H1 (cell line): ENCODE measurements around the gene OR6F1. TPM values are rescaled to one million over a fixed set of nuclear protein-coding genes. Genes with fewer than 3 reads are reported as not detected.
"Not testable (repeated sequence)": the region's sequence is repeated elsewhere in the genome, so short reads cannot be mapped to it uniquely, and the experiment has no call there.

Experiments
- CTCF ChIA-PET: fragments of 300-600 bp; sonication (Branson Sonifier 250); formaldehyde crosslinking; loops from one replicate; lab custom pipeline; 2021; ENCODE audit not compliant: partially characterized antibody; lab: Charles Lee
- POLR2A ChIA-PET: fragments of 300-600 bp; sonication (Branson Sonifier 250); formaldehyde crosslinking; loops from one replicate; lab custom pipeline; 2021; ENCODE audit warnings: inconsistent platforms; ENCODE audit not compliant: partially characterized antibody; lab: Charles Lee
- DNase-seq, 2 experiments: peaks; one replicate each; pipeline versions ENCODE4 v3.0.0 to v3.0.0-alpha.2; 2010 to 2022; ENCODE audit warnings: low spot score in 2 of 2, low read depth in 1 of 2, mixed read lengths in 1 of 2
- FAIRE-seq: peaks from 2 replicates; lab custom pipeline; 2011; peaks lifted over from hg19 to GRCh38; lab: Jason Lieb, UNC
- H2AFZ ChIP-seq: 2 replicates; pipeline ENCODE4 v1.8.1; 2012; ENCODE audit warnings: low read length, inconsistent platforms
- H2AK5ac ChIP-seq: 2 replicates; pipeline ENCODE4 v1.6.1; 2013; ENCODE audit warnings: low read depth, low read length
- H2BK120ac ChIP-seq: replicated peaks from 2 replicates; pipeline ENCODE3; 2013; ENCODE audit warnings: low read depth, low read length, inconsistent platforms
- H2BK12ac ChIP-seq: 2 replicates; pipeline ENCODE4 v1.6.1; 2013; ENCODE audit warnings: low read depth, low read length
- H2BK15ac ChIP-seq: 2 replicates; pipeline ENCODE4 v1.6.1; 2013; ENCODE audit warnings: low read length
- H2BK20ac ChIP-seq: 2 replicates; pipeline ENCODE4 v1.6.1; 2013; ENCODE audit warnings: low read length
- H2BK5ac ChIP-seq: 2 replicates; pipeline ENCODE4 v1.6.1; 2013; ENCODE audit warnings: low read depth, low read length
- H3K14ac ChIP-seq: 2 replicates; pipeline ENCODE4 v1.6.1; 2013; ENCODE audit warnings: inconsistent platforms; ENCODE audit not compliant: insufficient read length
- H3K18ac ChIP-seq: 2 replicates; pipeline ENCODE4 v1.6.1; 2013; ENCODE audit warnings: low read length; ENCODE audit errors: extremely low read depth
- H3K23ac ChIP-seq: 2 replicates; pipeline ENCODE4 v1.6.1; 2013; ENCODE audit warnings: inconsistent platforms; ENCODE audit not compliant: insufficient read length
- H3K23me2 ChIP-seq: 2 replicates; pipeline ENCODE4 v1.6.1; 2013; ENCODE audit warnings: low read depth, low read length
- H3K27ac ChIP-seq: 2 replicates; pipeline ENCODE4 v1.6.1; 2011; ENCODE audit warnings: low read depth, low read length, inconsistent platforms
- H3K27me3 ChIP-seq, 4 experiments: replicated peaks in 1 of 4; 1 replicate in 1 of 4; 2 replicates in 3 of 4; pipeline versions ENCODE4 v1.6.1 to v1.8.1; 2011 to 2013; ENCODE audit warnings: low read length in 3 of 4, mild to moderate bottlenecking in 3 of 4, inconsistent platforms in 2 of 4, mixed read lengths in 2 of 4, moderate library complexity in 1 of 4; ENCODE audit not compliant: control insufficient read depth in 3 of 4, insufficient read depth in 3 of 4; ENCODE audit errors: extremely low read depth in 1 of 4
- H3K36me3 ChIP-seq, 4 experiments: 2 replicates each; pipeline versions ENCODE4 v1.6.1 to v1.8.1; 2011 to 2013; ENCODE audit warnings: mild to moderate bottlenecking in 4 of 4, low read length in 3 of 4, moderate library complexity in 2 of 4, control low read depth in 1 of 4, inconsistent platforms in 1 of 4; ENCODE audit not compliant: insufficient read depth in 4 of 4, control insufficient read depth in 2 of 4
- H3K4ac ChIP-seq: replicated peaks from 2 replicates; pipeline ENCODE3; 2013; ENCODE audit warnings: low read length, low read depth, mixed read lengths, inconsistent platforms; ENCODE audit not compliant: insufficient read length
- H3K4me1 ChIP-seq, 4 experiments: replicated peaks in 1 of 4; 1 replicate in 1 of 4; 2 replicates in 3 of 4; pipeline versions ENCODE4 v1.6.1 to v1.8.1; 2011 to 2013; ENCODE audit warnings: low read length in 3 of 4, inconsistent platforms in 2 of 4, mixed read lengths in 1 of 4; ENCODE audit not compliant: insufficient read depth in 4 of 4, control insufficient read depth in 3 of 4
- H3K4me2 ChIP-seq, 2 experiments: 2 replicates each; pipeline versions ENCODE4 v1.6.1 to v1.8.1; 2011 to 2013; ENCODE audit warnings: low read depth in 2 of 2, low read length in 2 of 2, control low read depth in 1 of 2, inconsistent platforms in 1 of 2, mild to moderate bottlenecking in 1 of 2; ENCODE audit not compliant: insufficient read depth in 1 of 2
- H3K4me3 ChIP-seq, 4 experiments: fragments of 200-600, 300-600 bp in 1 of 4; sonication (generic), shearing (Covaris generic), sonication (Bioruptor Twin) in 1 of 4; 2 replicates each; pipeline versions ENCODE4 v1.5.1 to v1.8.1; 2011 to 2016; ENCODE audit warnings: low read length in 4 of 4, low read depth in 3 of 4, control low read depth in 2 of 4, inconsistent platforms in 2 of 4, mild to moderate bottlenecking in 2 of 4, mixed read lengths in 1 of 4, moderate library complexity in 1 of 4; ENCODE audit not compliant: insufficient read depth in 2 of 4; ENCODE audit errors: extremely low read depth in 1 of 4
- H3K56ac ChIP-seq: replicated peaks from 2 replicates; pipeline ENCODE3; 2013; ENCODE audit warnings: low read depth, mild to moderate bottlenecking, mixed read lengths, low read length, inconsistent platforms; ENCODE audit not compliant: insufficient read length
- H3K79me1 ChIP-seq: 2 replicates; pipeline ENCODE4 v1.6.1; 2013; ENCODE audit warnings: low read depth, low read length, control low read depth
- H3K79me2 ChIP-seq, 2 experiments: 2 replicates each; pipeline versions ENCODE4 v1.6.1 to v1.8.1; 2012 to 2013; ENCODE audit warnings: low read length in 2 of 2, mild to moderate bottlenecking in 2 of 2, inconsistent platforms in 1 of 2; ENCODE audit not compliant: insufficient read depth in 2 of 2, control insufficient read depth in 1 of 2
- H3K9ac ChIP-seq, 4 experiments: replicated peaks in 1 of 4; 1 replicate in 1 of 4; 2 replicates in 3 of 4; pipeline versions ENCODE4 v1.6.1 to v1.8.1; 2011 to 2013; ENCODE audit warnings: low read depth in 3 of 4, low read length in 3 of 4, control low read depth in 2 of 4, mild to moderate bottlenecking in 2 of 4, moderate library complexity in 2 of 4, inconsistent platforms in 1 of 4; ENCODE audit errors: extremely low read depth in 1 of 4
- H3K9me3 ChIP-seq, 2 experiments: 2 replicates each; pipeline versions ENCODE4 v1.6.1 to v1.8.1; 2012 to 2013; ENCODE audit warnings: mild to moderate bottlenecking in 2 of 2, moderate library complexity in 2 of 2, control low read depth in 1 of 2, inconsistent platforms in 1 of 2, low read depth in 1 of 2, low read length in 1 of 2, mixed read lengths in 1 of 2; ENCODE audit not compliant: insufficient read depth in 2 of 2
- H4K20me1 ChIP-seq, 2 experiments: replicated peaks in 1 of 2; 2 replicates each; pipeline versions ENCODE3 to v1.8.1; 2011 to 2013; ENCODE audit warnings: inconsistent platforms in 2 of 2, low read length in 2 of 2, mild to moderate bottlenecking in 1 of 2; ENCODE audit not compliant: insufficient read depth in 2 of 2, control insufficient read depth in 1 of 2
- H4K5ac ChIP-seq: 2 replicates; pipeline ENCODE4 v1.6.1; 2013; ENCODE audit warnings: low read length, low read depth, mixed read lengths, inconsistent platforms; ENCODE audit not compliant: insufficient read length
- H4K8ac ChIP-seq: 2 replicates; pipeline ENCODE4 v1.8.0; 2013; ENCODE audit warnings: mild to moderate bottlenecking, moderate library complexity, low read length, inconsistent platforms; ENCODE audit not compliant: insufficient read depth; ENCODE audit errors: extremely low read depth
- H4K91ac ChIP-seq: replicated peaks from 2 replicates; pipeline ENCODE3; 2013; ENCODE audit warnings: low read length, mixed read lengths, inconsistent platforms; ENCODE audit not compliant: insufficient read length
- EGR1 ChIP-seq: IDR thresholded peaks from 2 replicates; pipeline ENCODE4 v1.6.1; 2011; ENCODE audit warnings: low read depth, low read length, borderline replicate concordance
- NANOG ChIP-seq: IDR thresholded peaks from 2 replicates; pipeline ENCODE4 v1.6.1; 2011; ENCODE audit warnings: low read length, low read depth, mild to moderate bottlenecking, inconsistent platforms; ENCODE audit not compliant: insufficient read depth, poor library complexity, severe bottlenecking
- SIX5 ChIP-seq: IDR thresholded peaks from 2 replicates; pipeline ENCODE4 v1.6.1; 2011; ENCODE audit warnings: mild to moderate bottlenecking, low read depth, low read length
- SP4 ChIP-seq: IDR thresholded peaks from 2 replicates; pipeline ENCODE4 v1.6.1; 2012; ENCODE audit warnings: low read length, inconsistent platforms
- ZNF274 ChIP-seq: IDR thresholded peaks from 2 replicates; pipeline ENCODE4 v1.7.0; 2012; ENCODE audit warnings: low read length, borderline replicate concordance; ENCODE audit errors: extremely low read depth
- WGBS, 2 experiments: shearing (Covaris generic) in 1 of 2; methylation state at CpG; one replicate each; pipeline versions ENCODE4 v1.1.6 to v1.1.7; 2013 to 2015; ENCODE audit warnings: low lambda C conversion rate in 2 of 2, mixed read lengths in 2 of 2, inconsistent platforms in 1 of 2, low coverage in 1 of 2, missing lambda C conversion rate in 1 of 2; ENCODE audit not compliant: insufficient replicate concordance in 2 of 2, insufficient coverage in 1 of 2, insufficient read length in 1 of 2; ENCODE audit errors: extremely low coverage in 1 of 2, missing lambda C conversion rate in 1 of 2; 5-methylcytosine and 5-hydroxymethylcytosine counted together
- polyA plus RNA-seq, 7 experiments: library from polyadenylated mRNA; depleted of rRNA in 3 of 7; stranded (reverse) in 5 of 7; unstranded in 2 of 7; fragments of >200 nt in 5 of 7; fragments of 200-250 nt in 2 of 7; gene quantifications; 1 replicate in 5 of 7; 2 replicates in 1 of 7; 4 replicates in 1 of 7; pipeline versions ENCODE4 v1.2.1 to v1.2.3, GENCODE V29; 2011 to 2013; ENCODE audit warnings: missing spikeins in 2 of 7, mixed read lengths in 2 of 7
- total RNA-seq: library from RNA; stranded (reverse); fragmentation: NEBNext Ultra II Directional; extraction: Animal tissue kit (Norgen Biotek cat#: 25700); gene quantifications from 2 replicates; pipeline ENCODE4 v1.2.1, GENCODE V29; 2021

The OR6F1 gene
- total and polyA plus RNA-seq, 2 of the 8 experiments (the other 6 are each of a cell fraction or from before 2014, with no cell fraction given) = not detected

- TF ChIP-seq SIX5 = no peak
- TF ChIP-seq ZNF274 = no peak
- no peak for TF ChIP-seq SP4
- TF ChIP-seq NANOG = no peak
- no peak for TF ChIP-seq EGR1
Measured at GRCh38 chr1:247760456-247760855, 44.0 kb upstream of the OR6F1 start, which contains the start of gene OR1C1 (continued).

GRCh38 chr1:247754311-247754710, 37.9 kb upstream of the OR6F1 start:
- H2BK12ac ChIP-seq, POLR2A ChIA-PET, H3K56ac ChIP-seq, H4K5ac ChIP-seq, H2BK120ac ChIP-seq, H3K36me3 ChIP-seq, H3K27me3 ChIP-seq, H4K20me1 ChIP-seq, DNase-seq, H4K91ac ChIP-seq, H2BK20ac ChIP-seq, H3K23me2 ChIP-seq, H3K4me2 ChIP-seq, H2AFZ ChIP-seq, H3K23ac ChIP-seq, H3K14ac ChIP-seq, H3K4ac ChIP-seq, H3K27ac ChIP-seq, H3K4me1 ChIP-seq, H2BK5ac ChIP-seq, H2AK5ac ChIP-seq, CTCF ChIA-PET, H3K18ac ChIP-seq, H3K9ac ChIP-seq, FAIRE-seq, H4K8ac ChIP-seq, H3K79me1 ChIP-seq, H3K79me2 ChIP-seq, H2BK15ac ChIP-seq, H3K4me3 ChIP-seq: not testable (repeated sequence)
- WGBS, 2 experiments = 81% methylated on average over 1 of the region's 1 CpG; no CpG with 5 or more reads in 1 of the 2 experiments
- peaks cover 33 to 47% of the 10 kb centered on the region in 2 experiments for H3K9me3 ChIP-seq
